GM12874 (cell line): ENCODE measurements around the gene TMEM170A.
A peak's percentile ranks its signal among the peaks of the same experiment; 100 is the strongest.

Experiments
- TF ChIP-seq, protein P1 (sequence below): IDR thresholded peaks from 2 replicates; pipeline ENCODE4 v1.5.1; 2011; ENCODE audit warnings: low read depth, mild to moderate bottlenecking, control low read depth, low read length, moderate library complexity; ENCODE audit not compliant: insufficient read depth

The TMEM170A gene

DNA sequence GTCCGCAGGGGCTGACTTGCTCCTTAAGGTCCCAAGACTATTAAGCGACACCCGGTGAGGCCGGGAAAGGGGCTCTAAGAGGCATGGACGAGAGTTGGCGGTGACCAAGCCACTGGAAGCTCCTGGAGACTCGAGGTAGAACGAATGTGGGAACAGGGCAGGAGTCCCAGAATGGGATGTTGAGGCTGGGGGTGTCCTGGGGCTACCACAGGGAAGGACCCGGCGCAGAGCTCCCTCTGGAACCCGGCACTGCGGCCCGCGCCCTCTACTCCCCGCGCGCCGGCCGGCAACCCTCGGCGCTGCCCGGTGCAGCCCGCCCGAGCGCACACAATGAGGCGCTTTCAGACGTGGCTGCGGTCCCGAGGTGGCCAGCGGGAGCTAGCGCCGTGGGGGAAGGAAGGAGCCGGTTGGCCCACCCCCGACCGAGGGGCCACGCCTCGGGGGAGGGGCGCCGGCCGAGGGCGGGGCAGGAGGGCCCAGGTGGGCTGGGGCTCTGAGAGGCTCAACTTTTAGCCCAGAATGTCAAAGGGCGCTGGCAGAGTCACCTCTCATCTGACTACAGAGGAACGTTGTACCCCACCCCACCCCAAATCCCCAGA is 30.7 kb upstream of the TMEM170A start, which contains the start of gene CHST6:
CHST6 (minus strand) TSS at position 366 of the 599 bp plus-strand sequence. CDS start 15,613 bp downstream, outside the sequence.
- TF ChIP-seq, protein P1, sequence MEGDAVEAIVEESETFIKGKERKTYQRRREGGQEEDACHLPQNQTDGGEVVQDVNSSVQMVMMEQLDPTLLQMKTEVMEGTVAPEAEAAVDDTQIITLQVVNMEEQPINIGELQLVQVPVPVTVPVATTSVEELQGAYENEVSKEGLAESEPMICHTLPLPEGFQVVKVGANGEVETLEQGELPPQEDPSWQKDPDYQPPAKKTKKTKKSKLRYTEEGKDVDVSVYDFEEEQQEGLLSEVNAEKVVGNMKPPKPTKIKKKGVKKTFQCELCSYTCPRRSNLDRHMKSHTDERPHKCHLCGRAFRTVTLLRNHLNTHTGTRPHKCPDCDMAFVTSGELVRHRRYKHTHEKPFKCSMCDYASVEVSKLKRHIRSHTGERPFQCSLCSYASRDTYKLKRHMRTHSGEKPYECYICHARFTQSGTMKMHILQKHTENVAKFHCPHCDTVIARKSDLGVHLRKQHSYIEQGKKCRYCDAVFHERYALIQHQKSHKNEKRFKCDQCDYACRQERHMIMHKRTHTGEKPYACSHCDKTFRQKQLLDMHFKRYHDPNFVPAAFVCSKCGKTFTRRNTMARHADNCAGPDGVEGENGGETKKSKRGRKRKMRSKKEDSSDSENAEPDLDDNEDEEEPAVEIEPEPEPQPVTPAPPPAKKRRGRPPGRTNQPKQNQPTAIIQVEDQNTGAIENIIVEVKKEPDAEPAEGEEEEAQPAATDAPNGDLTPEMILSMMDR: no peak

- TF ChIP-seq, protein P1: no peak
These were observed 30.2 kb upstream of the TMEM170A start for GRCh38 chr16:75494661-75495075.

DNA sequence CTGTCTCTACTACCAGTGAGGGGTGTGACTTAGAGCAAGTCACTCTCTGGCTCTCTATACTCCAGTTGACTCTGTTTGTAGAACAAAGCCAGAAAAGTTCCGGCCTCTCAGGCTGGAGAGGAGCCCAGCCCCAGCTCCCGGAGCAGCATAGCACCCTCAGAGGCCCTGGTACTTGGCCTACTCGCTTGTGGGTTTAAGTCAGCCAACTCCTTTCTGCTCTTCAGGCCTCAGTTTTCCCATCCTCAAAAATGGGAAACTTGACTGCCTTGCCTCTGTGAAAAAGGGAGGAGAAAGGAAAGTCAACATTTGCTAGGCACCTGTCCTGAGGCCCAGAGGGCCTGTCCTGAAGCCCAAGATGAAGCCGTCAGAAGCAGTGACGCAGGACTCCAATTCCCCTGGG is 29.7 kb upstream of the TMEM170A start:
- TF ChIP-seq, protein P1: no peak

- TF ChIP-seq, protein P1: peak; percentile 49
These were observed 27.4 kb upstream of the TMEM170A start for GRCh38 chr16:75491876-75492275.

DNA sequence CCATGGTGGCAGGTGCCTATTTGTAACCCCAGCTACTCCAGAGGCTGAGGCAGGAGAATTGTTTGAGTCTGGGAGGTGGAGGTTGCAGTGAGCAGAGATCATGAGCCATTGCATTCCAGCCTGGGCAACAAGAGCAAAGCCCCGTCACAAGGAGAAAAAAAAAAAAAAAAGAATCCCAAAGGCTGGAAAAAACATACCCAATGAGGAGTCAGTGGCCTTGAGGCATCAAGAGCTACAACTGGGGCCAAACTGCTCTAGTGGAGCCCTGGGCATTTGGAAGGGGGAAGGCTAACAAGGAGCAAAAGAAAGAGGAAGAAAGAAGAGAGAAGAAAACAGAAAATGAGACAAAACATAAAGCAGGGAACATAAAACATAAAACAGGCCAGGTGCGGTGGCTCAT is 23.8 kb upstream of the TMEM170A start:
- TF ChIP-seq, protein P1: no peak

GRCh38 chr16:75486676-75487313 is 22.3 kb upstream of the TMEM170A start:
- TF ChIP-seq, protein P1: no peak

DNA sequence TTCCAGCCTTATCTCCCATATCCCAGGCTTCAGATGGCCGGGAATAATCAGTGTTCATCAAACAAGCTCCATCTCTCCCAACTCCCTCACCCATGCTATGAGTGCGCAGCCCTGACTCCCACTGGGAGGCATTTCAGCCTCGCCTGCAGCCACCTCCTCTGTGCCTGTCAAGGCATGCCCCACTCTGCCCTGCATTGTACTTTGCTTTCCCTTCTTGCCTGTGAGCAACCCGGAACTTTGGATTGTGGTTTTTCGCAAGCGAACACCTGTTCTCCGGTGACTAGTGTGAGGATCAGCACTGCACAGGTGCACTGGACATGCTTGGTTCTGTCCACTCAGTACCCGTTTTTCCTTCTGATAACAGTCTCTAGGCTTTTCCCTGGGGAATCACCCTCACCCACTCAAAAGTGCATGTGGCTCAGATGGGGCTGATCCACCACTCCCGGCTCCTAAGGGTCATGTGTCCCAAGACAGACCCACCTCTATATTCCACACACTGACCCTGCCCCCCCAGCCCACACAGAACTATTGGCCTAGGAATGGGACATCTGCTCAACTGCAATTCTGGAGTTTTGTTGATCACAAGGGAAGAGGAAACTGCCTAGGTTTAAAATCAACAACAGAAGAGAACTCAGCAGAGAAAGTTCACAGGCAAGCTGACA is 21.7 kb upstream of the TMEM170A start:
- TF ChIP-seq, protein P1: no peak
